Measurements from ENCODE around the gene IQCM.

The IQCM gene

GRCh38 chr4:149735796-149736195, 79.8 kb downstream of the IQCM start:
- Mint-ChIP-seq H3K9me3 (no peaks in the 10 kb centered on the region), H3K4me3 (no peak overlapping the region), H3K36me3 (ENCODE audit: low read depth) (no peaks in the 10 kb centered on the region), H3K4me1 (no peaks in the 10 kb centered on the region), H3K27ac (no peak overlapping the region), H3K27me3 (ENCODE audit: low read depth) (peaks cover 3% of the 10 kb centered on the region)
- peak in 1 of 3 experiments; percentile 7 for TF ChIP-seq CTCF (IDR thresholded peaks at IDR 0.05; ENCODE audit: unreplicated experiment in 3 of 3)

- Mint-ChIP-seq H3K9me3 (no peaks in the 10 kb centered on the region), H3K4me3 (no peak overlapping the region), H3K27ac (no peak overlapping the region), H3K4me1 (no peaks in the 10 kb centered on the region), H3K27me3 (ENCODE audit: low read depth) (peaks cover 4% of the 10 kb centered on the region), H3K36me3 (ENCODE audit: low read depth) (no peaks in the 10 kb centered on the region)
- TF ChIP-seq CTCF (IDR thresholded peaks at IDR 0.05; ENCODE audit: unreplicated experiment in 3 of 3): no peak
Observed at GRCh38 chr4:149728444-149728843, 87.2 kb downstream of the IQCM start.

- H3K9me3 Mint-ChIP-seq: peaks cover 4% of the 10 kb centered on the region
- H3K4me3 Mint-ChIP-seq: no peak overlapping the region
- H3K4me1 Mint-ChIP-seq: no peaks in the 10 kb centered on the region
- H3K27ac Mint-ChIP-seq: no peak overlapping the region
- no peak for TF ChIP-seq CTCF (IDR thresholded peaks at IDR 0.05; ENCODE audit: unreplicated experiment in 3 of 3)
- peaks cover 4% of the 10 kb centered on the region for H3K27me3 Mint-ChIP-seq (ENCODE audit: low read depth)
- H3K36me3 Mint-ChIP-seq (ENCODE audit: low read depth): no peaks in the 10 kb centered on the region
Observed at GRCh38 chr4:149727663-149728062, 88.0 kb downstream of the IQCM start.

GRCh38 chr4:149723065-149723464, 92.6 kb downstream of the IQCM start:
- no peaks in the 10 kb centered on the region for H3K4me1 Mint-ChIP-seq
- peaks cover 4% of the 10 kb centered on the region for H3K9me3 Mint-ChIP-seq
- H3K36me3 Mint-ChIP-seq (ENCODE audit: low read depth): no peaks in the 10 kb centered on the region
- H3K27me3 Mint-ChIP-seq (ENCODE audit: low read depth): peaks cover 4% of the 10 kb centered on the region
- no peak overlapping the region for H3K27ac Mint-ChIP-seq
- H3K4me3 Mint-ChIP-seq: no peak overlapping the region
- no peak for TF ChIP-seq CTCF (IDR thresholded peaks at IDR 0.05; ENCODE audit: unreplicated experiment in 3 of 3)

- H3K27me3 Mint-ChIP-seq (ENCODE audit: low read depth): no peaks in the 10 kb centered on the region
- H3K27ac Mint-ChIP-seq: no peak overlapping the region
- no peaks in the 10 kb centered on the region for H3K4me1 Mint-ChIP-seq
Observed at GRCh38 chr4:149719806-149720205, 95.8 kb downstream of the IQCM start.

More at GRCh38 chr4:149719806-149720205, 95.8 kb downstream of the IQCM start:
- TF ChIP-seq CTCF (IDR thresholded peaks at IDR 0.05; ENCODE audit: unreplicated experiment in 3 of 3): no peak
- no peak overlapping the region for H3K4me3 Mint-ChIP-seq
- no peaks in the 10 kb centered on the region for H3K36me3 Mint-ChIP-seq (ENCODE audit: low read depth)
- peaks cover 7% of the 10 kb centered on the region for H3K9me3 Mint-ChIP-seq

Data from nephron (organoid).